GM10266 (cell line): ENCODE results near the gene MAP7D3.

Experiments used
- DNase-seq: peaks from one replicate; pipeline ENCODE4 v3.0.0; 2012; ENCODE audit errors: extremely low spot score
- CTCF ChIP-seq: IDR thresholded peaks from 2 replicates; pipeline ENCODE4 v1.5.1; 2012; ENCODE audit warnings: mild to moderate bottlenecking, low read depth; ENCODE audit not compliant: control insufficient read depth, insufficient read depth; ENCODE audit errors: missing control alignments

The MAP7D3 gene

GRCh38 chrX:136210806-136211205 lies 40.4 kb downstream of the MAP7D3 start:
- TF ChIP-seq CTCF: no peak
- no peak for DNase-seq

GRCh38 chrX:136210243-136210642 lies 41.0 kb downstream of the MAP7D3 start:
- no peak for DNase-seq
- TF ChIP-seq CTCF: no peak

- no peak for DNase-seq
- TF ChIP-seq CTCF: no peak
These were observed 41.4 kb downstream of the MAP7D3 start for GRCh38 chrX:136209751-136210150.

GRCh38 chrX:136209016-136209738 lies 42.0 kb downstream of the MAP7D3 start:
- DNase-seq: peak; percentile 9
- TF ChIP-seq CTCF: no peak

GRCh38 chrX:136207546-136207945 lies 43.7 kb downstream of the MAP7D3 start:
- no peak for DNase-seq
- TF ChIP-seq CTCF: no peak

- no peak for TF ChIP-seq CTCF
These were observed 44.3 kb downstream of the MAP7D3 start for GRCh38 chrX:136206916-136207315.

GRCh38 chrX:136205882-136206380 lies 45.3 kb downstream of the MAP7D3 start:
- TF ChIP-seq CTCF: no peak
- no peak for DNase-seq

More at GRCh38 chrX:136206916-136207315, 44.3 kb downstream of the MAP7D3 start:
- DNase-seq: no peak
